Stimulated activated CD8-positive, alpha-beta memory T cell treated with anti-CD3 and anti-CD28 coated beads, Interleukin-15, amount 100 ng/mL, for 48 hours (primary cell): Measurements from ENCODE around the gene MTX1.
"Not testable (repeated sequence)": the region's sequence is repeated elsewhere in the genome, so short reads cannot be mapped to it uniquely, and the experiment has no call there.

ENCODE experiments used
- DNase-seq, 2 donors: peaks; one replicate each; pipeline ENCODE4 v3.0.0-alpha.2; 2020; ENCODE audit warnings: low read depth in 2 of 2

Gene MTX1

DNA sequence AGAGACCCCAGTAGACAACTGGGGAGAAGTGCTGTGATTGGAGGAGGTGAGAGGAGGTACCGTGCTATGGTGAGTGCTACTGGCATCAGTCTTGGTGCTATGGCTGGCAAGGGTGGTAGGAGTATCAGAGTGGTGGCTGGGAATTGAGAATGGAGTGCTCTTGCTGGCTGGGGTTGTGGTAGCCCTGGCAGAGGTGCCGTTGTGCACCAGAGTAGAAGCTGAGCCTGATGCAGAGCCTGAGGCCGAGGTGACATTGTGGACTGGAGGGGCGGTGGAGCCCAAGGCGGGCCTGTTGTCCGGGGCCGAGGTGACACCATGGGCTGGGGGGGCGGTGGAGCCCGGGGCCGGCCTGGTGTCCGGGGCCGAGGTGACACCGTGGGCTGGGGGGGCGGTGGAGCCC, 20.2 kb upstream of the MTX1 start:
- no peak for DNase-seq

DNA sequence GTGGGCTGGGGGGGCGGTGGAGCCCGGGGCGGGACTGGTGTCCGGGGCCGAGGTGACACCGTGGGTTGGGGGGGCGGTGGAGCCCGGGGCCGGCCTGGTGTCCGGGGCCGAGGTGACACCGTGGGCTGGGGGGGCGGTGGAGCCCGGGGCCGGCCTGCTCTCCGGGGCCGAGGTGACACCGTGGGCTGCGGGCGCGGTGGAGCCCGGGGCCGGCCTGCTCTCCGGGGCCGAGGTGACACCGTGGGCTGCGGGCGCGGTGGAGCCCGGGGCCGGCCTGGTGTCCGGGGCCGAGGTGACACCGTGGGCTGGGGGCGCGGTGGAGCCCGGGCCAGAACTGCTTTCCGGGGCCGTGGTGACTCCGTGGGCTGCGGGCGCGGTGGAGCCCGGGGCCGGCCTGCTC, 18.6 kb upstream of the MTX1 start:
- not testable (repeated sequence) for DNase-seq

DNA sequence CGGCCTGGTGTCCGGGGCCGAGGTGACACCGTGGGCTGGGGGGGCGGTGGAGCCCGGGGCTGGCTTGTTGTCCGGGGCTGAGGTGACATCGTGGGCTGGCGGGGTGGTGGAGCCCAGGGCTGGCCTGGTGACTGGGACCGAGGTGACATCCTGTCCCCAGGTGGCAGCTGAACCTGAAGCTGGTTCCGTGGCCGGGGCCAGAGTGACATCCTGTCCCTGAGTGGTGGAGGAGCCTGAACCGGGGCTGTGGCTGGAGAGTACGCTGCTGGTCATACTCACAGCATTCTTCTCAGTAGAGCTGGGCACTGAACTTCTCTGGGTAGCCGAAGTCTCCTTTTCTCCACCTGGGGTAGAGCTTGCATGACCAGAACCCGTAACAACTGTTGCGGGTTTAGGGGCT, 16.6 kb upstream of the MTX1 start:
- DNase-seq, result no peak

DNA sequence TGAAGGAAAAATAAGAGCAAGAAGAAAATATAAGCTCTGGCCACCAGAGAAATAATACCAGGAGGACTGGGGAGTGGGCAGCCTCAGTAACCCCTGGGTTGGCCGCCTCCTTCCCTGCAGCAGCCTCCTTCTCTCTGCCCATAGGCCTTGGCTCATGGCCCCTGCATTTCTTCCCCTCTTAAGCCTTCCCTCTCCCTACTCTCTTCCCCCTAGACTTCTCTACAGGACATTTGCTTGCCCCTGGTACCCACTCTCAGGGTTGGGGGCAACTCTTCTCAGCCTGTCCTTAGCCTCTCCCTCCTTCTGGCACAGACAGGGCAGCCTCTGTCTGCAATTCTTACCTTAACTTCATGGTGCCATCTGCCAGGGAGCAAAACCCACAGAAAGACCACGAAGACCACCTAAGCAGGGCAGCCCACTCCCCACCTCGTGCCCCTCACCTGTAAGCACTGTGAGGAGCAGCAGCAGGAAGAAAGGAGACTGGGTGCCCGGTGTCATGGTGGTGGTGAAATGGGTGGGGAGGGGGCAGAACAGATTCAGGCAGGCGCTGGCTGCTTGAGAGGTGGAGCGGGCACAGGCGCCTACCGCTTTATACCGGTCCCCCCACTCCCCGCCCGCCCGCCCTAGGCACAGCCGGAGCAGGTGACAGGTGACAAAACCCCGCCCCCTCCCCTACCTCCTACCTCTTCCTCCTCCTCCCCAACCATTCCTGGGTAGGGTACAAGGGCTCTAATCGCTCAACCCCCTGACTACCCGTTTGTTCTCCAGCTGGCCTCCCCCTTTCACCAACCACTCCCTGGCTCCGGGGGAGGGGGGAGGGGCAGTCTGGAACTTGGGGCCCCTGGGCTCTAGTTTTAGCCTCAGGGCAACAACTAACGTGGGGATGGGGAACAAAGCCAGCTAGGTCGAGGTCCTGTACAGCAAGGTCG, 15.9 kb upstream of the MTX1 start:
- no peak for DNase-seq

DNA sequence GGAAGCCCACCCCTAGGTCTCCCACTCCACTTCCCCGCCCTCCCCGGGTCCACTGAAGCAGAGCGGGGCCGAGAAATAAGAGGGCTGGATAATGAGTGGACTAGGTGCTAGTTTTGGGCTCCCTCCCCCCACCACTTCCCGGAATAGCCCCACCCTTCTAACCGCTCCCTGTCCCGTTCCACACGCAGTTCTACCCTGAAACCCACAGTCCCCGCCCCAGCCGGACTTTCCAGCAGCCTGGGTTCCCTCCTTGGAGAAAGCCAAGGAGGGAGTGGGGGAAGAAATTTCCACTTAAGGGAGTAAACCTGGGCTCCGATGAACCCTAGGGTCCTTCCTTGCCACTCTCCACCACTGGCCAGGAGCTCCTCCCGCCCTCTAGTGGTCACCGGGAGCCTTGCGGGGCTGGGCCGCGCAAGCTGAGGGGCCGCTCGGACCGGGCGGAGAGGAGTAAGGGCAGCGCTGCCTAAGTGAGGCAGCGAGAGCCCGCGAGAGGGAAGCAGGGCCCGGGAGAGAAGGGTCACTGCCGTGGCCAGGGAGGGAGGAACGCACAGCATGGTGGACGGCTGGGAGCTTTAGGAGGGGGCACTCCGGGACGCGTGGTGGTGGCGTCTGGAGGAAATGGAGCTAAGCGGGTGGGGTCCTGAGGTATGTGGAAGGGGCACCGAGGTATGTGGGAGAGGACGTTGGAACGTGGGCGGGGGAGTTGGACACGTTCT, 15.1 kb upstream of the MTX1 start:
- peak; percentile 73 to 77 for DNase-seq

DNA sequence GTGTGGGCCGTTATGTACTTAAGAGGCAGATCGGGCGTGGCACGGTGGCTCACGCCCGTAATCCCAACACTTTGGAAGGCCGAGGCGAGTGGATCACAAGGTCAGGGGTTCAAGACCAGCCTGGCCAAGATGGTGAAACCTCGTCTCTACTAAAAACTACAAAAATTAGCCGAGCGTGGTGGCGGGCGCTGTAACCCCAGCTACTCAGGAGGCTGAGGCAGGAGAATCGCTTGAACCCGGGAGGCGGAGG, 14.6 kb upstream of the MTX1 start:
- not testable (repeated sequence) for DNase-seq

DNA sequence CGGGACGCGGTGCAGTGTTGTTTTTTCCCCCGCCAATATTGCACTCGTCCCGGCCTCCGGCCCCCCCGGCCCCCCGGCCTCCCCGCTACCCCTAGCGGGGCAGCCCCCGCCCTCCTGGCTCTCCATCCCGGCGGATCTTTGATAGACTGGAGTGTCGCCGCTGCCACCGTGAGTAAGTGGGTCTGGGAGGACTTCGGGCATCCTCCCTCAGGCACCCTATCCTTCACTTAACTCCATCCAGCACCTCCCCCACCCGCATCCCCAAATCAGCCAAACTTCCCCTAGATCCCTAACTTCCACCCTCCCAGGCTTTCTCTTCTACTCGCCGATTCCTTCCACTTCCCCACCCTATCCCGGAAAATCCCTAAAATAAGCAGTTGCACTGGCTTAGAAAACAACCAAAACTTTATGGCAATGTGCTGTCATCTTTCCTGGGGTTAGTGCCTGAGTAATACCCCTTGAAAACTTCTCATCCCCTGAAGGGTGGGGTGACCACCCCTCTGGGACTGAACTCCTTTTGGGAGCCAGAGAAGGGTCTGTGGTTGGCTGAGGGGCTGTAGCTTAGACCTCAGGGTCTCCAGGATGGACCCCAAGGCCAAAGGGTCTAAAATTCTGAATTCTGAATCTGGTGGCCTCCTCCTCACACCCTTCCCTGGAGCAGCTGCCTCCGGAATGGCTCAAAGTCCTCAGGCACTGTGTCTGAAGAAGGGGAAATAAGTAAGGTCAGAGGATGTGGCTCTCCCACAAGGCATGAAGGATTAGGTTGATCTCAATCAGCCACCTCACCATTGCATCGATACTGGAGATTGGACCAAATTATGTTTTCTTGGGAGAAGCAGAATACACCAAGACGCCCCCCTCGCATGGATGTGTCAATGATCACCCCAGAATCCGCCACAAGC, 13.0 kb upstream of the MTX1 start:
- DNase-seq, result no peak

DNA sequence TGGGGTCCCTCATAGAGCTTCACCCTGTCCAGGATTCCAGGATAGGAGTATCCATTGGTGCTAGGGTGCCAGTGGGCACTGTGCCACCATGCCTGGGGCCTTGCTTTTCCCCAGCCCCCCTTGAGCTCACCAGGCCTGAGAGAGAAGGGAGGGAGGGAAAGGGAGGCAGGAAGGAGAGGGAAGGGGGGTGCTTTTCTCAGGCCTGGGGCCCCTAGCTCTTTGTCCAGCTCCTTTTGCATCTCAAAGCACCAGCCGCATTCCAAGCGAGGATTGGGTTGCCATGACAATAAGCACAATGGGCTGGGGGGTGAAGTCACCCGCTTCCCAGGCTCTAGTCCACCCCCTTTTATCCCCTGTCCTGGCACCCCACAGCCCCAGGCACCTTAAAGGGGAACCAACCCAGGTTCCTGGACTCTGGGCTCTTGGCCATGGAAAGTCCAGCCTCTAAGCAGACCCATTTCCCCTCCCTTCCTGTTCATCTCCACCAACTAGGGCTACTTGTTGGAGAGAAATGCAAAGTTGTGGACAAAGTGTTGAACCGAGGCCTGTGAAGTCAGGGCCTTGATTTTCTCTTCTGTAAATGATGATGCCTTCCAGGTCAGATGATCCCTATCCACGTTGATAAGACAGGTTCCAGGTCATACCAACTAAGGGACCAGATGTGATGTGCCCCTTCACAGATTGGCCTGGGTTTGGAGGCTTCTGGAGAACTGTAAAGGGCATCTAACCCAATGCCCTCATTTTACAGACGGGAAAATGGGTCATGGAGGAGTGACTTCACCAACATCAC, 12.2 kb upstream of the MTX1 start:
- DNase-seq, result no peak

DNA sequence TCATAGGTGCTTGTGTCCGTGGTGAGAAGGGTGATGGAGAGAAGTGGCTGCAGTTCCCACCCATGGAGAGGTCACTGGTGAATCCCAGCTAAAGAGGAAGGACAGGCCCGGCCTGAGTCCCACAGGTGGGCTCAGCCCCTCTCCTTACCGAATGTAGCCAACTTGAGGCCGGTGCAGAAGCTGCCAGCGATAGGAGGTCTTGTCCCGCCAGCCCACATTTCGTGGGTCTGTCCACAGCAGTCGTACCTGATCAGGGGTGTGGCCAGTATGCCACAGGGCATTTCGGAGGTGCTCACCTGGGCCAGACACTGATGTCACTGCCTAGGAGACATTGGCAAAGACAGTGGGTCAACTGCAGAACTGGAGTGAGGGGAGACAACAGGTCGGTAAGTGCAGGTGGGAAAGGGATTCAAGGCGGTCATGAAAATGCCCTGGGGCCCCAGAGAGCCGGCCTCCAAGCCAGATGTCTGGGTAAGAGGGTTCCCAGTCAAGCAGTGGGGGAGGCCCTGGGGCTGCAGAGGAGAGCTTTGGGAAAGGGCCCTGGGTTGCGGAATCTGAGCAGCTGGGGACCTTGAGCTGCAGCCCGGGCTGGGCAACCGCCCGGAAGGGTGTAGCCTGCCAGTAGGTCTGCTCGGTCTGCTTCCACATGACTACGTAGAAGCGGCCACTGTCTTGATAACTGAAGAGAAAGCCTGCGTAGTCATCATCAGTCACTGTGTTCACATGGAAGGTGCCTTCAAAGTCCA, 11.4 kb upstream of the MTX1 start:
- no peak for DNase-seq

DNA sequence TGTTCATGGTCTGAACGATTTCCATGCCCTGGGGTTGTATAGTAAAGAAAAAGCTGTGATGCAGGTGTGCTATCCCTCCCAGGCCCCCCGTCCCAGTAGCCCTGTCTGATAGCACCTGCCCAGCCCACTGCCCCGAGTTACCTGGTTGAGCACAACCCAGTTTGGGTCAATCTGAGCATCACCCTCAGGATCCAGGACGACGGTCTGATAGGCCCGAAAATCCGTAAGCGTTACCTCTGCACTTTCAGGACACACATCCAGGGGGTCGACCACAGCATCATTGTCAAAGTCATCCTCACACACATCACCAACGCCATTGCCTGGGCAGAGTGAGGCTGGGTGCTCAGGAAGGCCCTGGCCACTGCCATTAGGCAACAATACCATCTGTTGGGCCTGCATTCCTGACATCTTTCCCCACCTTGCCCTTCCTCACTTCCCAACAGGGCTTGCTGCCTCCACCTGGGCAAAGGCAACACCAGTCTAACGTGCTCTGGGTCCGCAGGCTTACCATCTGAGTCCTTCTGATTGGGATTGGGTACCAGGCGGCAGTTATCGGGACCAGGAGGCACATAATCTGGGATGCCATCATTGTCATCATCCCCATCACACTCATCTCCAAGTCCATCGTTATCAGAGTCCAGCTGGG, 10.5 kb upstream of the MTX1 start:
- DNase-seq, result no peak

DNA sequence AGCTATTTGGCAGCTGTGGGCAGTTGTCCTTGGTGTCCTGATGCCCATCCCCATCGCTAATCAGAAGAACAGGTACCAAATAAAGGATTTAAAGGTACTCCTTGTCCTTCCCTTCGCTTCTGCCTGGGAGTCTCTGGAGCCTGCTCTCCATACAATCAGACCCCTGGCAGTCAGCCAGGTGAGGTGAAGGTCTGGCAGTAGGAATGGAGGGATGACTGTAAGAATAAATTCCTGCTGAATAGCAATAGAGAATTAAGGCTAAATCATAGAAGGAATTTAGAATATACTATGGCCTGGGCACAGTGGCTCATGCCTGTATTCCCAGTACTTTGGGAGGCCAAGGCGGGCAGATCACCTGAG, 10.0 kb upstream of the MTX1 start:
- DNase-seq, result no peak

DNA sequence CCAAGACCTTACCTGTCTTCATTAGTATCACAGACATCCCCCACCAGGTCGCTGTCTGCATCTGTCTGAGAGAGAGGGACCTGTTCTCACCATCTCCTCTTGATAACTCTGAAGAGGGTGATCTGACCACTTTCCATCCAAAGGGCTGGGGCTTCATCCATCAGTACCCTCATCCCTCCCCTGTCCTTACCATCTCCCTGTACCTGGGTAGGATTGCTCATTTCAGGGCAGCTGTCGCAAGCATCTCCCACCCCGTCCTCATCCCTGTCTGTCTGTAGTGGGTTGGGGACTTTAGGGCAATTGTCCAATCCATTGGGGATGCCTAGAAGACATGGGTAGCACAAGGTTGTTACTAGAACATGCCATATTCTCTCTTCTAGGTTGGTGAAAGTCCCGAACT, 8.7 kb upstream of the MTX1 start:
- DNase-seq, result no peak

DNA sequence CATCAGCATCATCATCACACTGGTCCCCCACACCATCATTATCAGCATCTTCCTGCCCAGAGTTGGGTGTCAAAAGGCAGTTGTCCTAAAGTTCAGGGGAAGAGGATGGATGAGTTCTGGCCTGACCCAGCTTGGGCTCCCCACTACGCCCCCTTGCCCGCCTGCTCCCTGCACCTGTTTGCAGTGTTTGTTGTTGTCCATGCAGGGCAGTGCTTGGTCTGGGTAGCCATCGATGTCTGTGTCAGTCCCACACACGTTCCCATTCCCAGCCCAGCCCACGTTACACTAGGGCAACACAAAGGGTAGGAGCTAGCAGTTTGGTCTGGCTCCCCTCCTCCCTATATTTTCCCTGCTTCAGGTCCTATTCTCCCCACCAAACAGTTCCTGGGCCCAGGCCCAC, 7.6 kb upstream of the MTX1 start:
- DNase-seq, result no peak

DNA sequence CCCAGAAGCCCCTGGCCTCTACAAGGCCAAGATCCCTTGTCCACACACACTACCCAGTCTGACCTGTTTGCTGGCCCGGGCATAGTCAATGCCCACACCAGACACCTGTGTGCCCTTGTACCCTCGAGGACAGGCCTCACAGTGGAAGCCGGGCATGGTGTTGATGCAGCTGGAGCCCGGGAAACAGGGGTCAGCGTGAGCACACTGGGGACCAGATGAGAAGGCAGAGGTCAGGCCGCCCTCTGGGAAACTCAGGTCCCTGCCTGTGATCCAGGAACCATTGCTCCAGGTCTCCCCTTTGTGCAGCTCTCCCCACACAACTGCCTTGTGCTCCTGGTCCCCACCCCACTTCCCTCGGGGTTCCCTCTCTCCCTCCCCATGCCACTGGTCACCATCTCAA, 6.3 kb upstream of the MTX1 start:
- DNase-seq, result no peak

DNA sequence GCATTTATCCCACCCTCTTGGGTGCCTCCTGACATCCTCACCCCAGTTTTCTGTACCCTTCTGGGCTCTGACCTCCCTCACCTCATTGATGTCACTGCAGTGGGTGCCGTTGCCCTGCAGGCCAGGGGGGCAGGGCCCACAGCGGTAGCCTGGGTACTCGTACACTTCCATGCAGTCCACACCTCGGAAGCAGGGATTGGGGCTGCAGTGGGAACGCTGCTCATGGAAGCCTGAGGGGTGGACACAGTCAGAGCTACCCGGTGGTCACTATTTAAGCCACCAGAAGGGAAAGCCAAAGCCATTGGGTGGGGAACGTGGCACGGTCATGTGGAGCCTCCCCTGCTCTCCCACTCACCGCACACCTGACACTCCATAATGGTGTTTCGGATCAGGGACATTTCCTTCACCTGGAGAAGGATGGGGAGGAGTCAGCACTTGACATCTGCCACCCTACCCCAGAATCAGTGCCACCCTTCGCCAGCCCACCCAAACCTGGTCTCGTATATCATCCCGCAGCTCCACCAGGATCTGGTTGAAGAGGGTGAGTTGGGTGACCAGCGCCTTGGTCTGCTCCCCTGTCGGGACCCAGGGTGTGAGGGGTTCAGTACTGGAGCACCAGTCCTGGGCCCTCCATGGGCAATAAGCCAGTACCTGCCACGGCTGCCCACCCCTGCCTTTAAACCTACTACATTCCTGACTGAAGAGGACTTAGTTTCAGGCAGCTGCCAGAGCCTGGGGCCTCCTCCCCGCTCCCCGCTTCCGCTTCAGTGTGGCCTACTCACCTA, 5.6 kb upstream of the MTX1 start:
- no peak for DNase-seq

DNA sequence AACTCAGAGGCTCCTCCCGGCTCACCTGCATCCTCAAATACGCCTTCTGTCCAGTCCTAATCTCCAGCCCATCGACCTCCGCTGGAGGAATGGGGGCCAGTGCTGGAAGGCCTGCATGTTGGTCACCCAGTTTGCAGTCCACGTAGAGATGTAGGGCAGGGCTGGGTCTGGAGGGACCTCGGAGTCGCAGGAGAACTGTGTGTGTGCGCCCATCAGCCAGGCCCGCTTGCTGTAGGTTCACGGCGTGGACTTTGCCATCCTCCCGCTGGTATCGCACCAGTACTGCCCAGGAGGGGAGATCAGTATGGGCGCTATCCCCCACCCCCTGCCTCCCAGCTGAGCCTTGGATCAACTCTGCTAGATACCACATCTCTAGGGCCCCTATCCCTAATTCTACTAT, 3.5 kb upstream of the MTX1 start:
- no peak for DNase-seq

DNA sequence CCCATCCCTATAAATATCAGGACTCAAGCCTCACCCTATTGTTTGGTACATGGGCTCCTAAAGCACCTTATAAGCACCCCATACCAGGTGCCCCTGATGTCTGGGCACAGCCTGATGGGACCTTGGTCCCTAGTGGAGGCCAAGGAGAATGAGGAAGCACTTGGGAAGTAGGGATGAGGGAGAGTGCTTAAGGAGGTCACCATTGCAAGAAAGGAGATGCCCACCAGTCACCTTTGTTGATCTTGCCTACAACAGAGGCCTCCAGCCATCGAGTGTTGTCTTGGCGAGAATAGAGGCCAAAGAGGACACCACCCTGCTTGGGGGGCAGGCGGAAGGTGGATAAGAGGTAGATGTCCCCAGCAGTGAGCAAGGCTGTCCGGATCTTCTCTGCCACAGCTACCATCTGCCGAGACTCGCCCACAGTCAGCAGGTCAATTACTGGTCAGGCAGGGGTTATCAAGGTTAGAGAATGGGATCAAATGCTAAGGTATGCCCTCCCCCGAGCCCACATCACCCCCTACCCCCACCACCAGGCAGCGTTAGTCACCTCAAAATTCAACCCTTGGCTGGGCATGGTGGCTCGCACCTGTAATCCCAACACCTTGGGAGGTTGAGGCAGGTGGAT, 2.4 kb upstream of the MTX1 start:
- DNase-seq, result no peak

DNA sequence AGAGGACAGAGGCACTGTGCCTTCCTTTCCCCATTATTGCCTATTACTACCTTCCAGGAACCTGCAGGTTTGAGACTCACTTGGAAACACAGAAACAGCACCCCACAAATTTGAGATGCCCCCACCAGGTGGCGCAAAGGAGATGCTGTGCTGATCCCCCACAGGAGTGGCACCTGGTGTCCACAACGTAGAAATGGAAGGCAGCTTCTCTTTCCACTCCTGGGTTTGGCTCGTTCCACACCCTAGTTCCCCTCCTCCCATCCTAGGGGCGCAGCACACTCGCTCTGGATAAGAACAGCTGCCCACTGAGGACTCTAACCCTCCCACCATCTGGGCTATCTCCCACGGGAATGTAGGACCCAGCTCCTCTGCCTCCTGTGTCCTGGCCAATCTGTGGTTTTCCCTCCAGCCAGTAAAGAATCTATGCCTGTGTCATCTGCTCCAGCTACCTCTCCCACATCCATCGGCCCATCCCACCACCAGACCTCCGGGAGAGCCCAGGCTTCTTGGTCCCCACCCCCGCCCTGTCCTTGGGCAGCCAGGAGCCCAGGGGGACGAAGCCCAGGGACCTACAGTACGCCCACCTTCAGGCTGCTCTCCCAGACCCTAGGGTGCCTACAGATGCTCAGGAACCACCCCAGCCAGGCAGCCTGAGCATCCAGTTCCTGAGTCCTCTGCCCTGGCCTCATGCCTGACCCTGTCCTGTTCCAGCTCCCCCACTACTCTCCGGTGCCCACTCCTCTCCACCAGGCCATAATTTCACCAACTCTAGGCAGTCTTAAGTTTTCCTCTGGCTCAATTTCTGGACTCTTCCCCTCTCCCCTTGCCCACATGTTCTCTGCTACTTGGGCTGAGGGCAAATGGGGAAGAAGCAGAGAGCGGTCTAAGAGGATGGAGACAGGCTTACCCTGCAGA, 1.3 kb upstream of the MTX1 start:
- peak; percentile 80 to 83 for DNase-seq
